Activated B cell treated with CpG ODN at 0.5 μM for 24 hours (primary cell): ENCODE data around the gene ZBED1. TPM values are rescaled to one million over a fixed set of nuclear protein-coding genes. Genes with fewer than 3 reads are reported as not detected.
"Not testable (repeated sequence)": the region's sequence is repeated elsewhere in the genome, so short reads cannot be mapped to it uniquely, and the experiment has no call there.

ENCODE experiments used
- ATAC-seq: fragments of 200-7000 bp; cut with Tn5 transposase; one replicate; pipeline ENCODE4 v1.10.0; 2021; ENCODE audit warnings: low read depth, mild to moderate bottlenecking, moderate library complexity
- CTCF ChIA-PET: fragments of 350-600 bp; sonication (Branson Sonifier 250); formaldehyde crosslinking; loops from one replicate; lab custom pipeline; 2021; ENCODE audit warnings: antibody characterized with exemption; lab: Charles Lee
- POLR2A ChIA-PET: fragments of 350-600 bp; sonication (Branson Sonifier 250); formaldehyde crosslinking; loops from one replicate; lab custom pipeline; 2021; ENCODE audit warnings: antibody characterized with exemption; lab: Charles Lee
- DNase-seq: peaks from one replicate; pipeline ENCODE4 v3.0.0; 2022
- H3K27ac Mint-ChIP-seq: one replicate; pipeline ENCODE4 v1.8.0; 2020; ENCODE audit warnings: mixed read lengths
- H3K27me3 Mint-ChIP-seq: one replicate; pipeline ENCODE4 v1.8.0; 2021; ENCODE audit warnings: mixed read lengths
- H3K36me3 Mint-ChIP-seq: one replicate; pipeline ENCODE4 v1.8.0; 2021; ENCODE audit warnings: low read depth, mixed read lengths
- H3K4me1 Mint-ChIP-seq: one replicate; pipeline ENCODE4 v1.8.0; 2021; ENCODE audit warnings: mixed read lengths
- H3K4me3 Mint-ChIP-seq: one replicate; pipeline ENCODE4 v1.8.0; 2020; ENCODE audit warnings: mild to moderate bottlenecking, mixed read lengths
- H3K9me3 Mint-ChIP-seq: one replicate; pipeline ENCODE4 v1.8.0; 2020; ENCODE audit warnings: mixed read lengths
- intact Hi-C: fragments of 100-400 bp; cut with micrococcal nuclease; formaldehyde crosslinking; loops from one replicate; pipeline ENCODE4 v1.15.1; 2024
- total RNA-seq: library from RNA; stranded (reverse); gene quantifications from 2 replicates; pipeline ENCODE4 v1.2.3, GENCODE V29; 2022
- TF ChIP-seq, protein P1 (sequence below): fragments of 200-600 bp; IDR thresholded peaks from one replicate; pipeline ENCODE4 v1.8.0; 2022; ENCODE audit warnings: antibody characterized with exemption, mild to moderate bottlenecking

Gene ZBED1
- total RNA-seq, 1 donor from 2014 or later: 50.1 TPM

DNA sequence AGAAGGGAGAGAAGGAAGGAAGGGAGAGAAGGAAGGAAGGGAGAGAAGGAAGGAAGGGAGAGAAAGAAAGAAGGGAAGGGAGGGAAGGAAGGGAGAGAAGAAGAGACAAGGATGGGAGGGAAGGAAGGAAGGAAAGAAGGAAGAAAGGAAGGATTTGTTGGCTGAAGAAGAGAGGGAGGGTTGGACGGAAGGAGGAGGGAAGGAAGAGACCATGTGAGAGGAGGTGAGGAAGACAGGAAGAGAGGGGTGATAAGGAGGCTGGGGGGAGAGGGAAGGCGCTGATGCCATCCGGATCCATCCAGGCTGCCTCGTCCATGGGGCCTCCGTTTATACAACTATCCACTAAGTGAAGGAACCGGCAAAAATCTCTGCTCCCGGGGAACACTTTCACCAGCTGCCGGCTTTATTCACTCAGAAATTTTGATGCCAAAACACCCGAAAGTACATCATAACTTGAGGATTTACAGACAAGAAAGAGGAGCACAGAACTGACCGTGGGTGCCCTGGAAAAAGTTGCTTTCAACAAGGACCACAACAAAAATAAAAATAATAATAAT lies 14.9 kb downstream of the ZBED1 start:
- ChIA-PET POLR2A (no interaction called here), CTCF (no interaction called here)
- Mint-ChIP-seq H3K27me3 (no peaks in the 10 kb centered on the region), H3K9me3 (no peaks in the 10 kb centered on the region), H3K4me3 (no peak overlapping the region), H3K27ac (no peak overlapping the region), H3K4me1 (no peaks in the 10 kb centered on the region), H3K36me3 (peaks cover 62% of the 10 kb centered on the region)
- TF ChIP-seq, protein P1, sequence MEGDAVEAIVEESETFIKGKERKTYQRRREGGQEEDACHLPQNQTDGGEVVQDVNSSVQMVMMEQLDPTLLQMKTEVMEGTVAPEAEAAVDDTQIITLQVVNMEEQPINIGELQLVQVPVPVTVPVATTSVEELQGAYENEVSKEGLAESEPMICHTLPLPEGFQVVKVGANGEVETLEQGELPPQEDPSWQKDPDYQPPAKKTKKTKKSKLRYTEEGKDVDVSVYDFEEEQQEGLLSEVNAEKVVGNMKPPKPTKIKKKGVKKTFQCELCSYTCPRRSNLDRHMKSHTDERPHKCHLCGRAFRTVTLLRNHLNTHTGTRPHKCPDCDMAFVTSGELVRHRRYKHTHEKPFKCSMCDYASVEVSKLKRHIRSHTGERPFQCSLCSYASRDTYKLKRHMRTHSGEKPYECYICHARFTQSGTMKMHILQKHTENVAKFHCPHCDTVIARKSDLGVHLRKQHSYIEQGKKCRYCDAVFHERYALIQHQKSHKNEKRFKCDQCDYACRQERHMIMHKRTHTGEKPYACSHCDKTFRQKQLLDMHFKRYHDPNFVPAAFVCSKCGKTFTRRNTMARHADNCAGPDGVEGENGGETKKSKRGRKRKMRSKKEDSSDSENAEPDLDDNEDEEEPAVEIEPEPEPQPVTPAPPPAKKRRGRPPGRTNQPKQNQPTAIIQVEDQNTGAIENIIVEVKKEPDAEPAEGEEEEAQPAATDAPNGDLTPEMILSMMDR: no peak
- DNase-seq (no peak), ATAC-seq (no peak)
- intact Hi-C loops: no loop called here

DNA sequence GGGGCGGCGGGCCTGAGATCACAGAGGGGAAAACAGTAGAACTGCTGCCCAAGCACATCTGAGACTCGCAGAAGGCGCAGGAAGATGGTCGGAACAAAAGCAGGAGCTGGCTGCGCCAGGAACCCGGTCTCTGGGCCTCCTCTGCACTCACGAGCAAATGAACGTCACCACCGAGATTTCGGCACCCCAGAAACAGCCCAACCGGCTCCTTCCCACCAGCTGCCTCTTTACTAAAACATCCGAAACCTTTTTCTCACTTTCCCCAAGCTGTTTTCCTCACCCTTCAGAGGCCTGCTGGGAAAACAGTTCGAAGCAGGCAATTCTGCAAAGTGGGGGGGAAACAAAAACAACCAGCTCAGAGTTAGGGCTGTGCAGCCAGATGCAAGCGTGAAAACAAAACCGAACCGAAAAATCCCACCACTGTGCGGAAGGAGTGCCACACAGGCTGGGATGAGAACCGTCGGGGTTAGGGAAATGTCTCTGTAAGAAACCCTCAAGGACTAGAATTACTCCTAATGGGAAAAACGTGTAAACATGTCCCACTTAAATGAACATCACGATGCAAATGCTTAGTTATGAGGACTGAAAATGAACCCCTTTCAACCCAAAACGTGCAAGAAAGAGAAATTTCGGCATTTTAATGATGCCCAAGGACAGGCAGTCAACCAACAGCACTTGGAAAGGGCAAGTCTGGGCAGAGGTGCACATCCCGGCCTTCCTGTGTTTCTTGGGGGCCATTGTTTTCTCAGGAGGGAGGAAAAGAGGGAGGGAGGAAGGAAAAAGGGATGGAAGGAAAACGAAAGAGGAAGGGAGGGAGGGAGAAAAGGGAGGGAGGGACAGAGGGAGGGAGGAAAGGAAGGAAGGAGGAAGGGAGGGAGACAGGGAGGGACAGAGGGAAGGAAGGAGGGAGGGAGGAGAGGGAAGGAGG lies 15.8 kb downstream of the ZBED1 start:
- Mint-ChIP-seq H3K4me3 (no peak overlapping the region), H3K4me1 (no peaks in the 10 kb centered on the region), H3K36me3 (peaks cover 58% of the 10 kb centered on the region), H3K27me3 (no peaks in the 10 kb centered on the region), H3K27ac (no peak overlapping the region), H3K9me3 (no peaks in the 10 kb centered on the region)
- CTCF ChIA-PET: no interaction called here
- POLR2A ChIA-PET: no interaction called here
- no peak for ATAC-seq
- DNase-seq: no peak
- TF ChIP-seq, protein P1: no peak
- intact Hi-C loops: no loop called here

DNA sequence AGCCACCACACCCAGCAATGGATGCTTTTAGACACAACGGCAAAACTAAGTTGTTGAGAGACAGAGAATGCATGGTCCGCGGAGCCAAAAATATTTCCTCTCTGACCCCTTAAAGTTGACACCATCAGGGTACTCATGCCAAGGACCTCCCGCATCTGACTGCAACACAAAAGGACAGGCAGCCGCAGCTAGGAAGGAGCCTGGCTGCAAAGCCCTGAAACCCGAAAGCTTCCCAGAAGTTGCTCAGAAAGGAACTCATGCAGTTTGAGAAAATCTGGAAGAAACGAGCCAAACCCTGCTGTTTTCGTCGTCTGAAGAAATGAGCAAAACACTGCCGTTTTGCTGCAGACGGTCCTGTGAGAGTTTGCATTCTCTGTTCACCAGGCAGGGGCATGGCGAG lies 16.5 kb downstream of the ZBED1 start:
- ATAC-seq (no peak), DNase-seq (no peak)
- Mint-ChIP-seq H3K9me3 (no peaks in the 10 kb centered on the region), H3K27ac (no peak overlapping the region), H3K27me3 (no peaks in the 10 kb centered on the region), H3K4me1 (no peaks in the 10 kb centered on the region), H3K36me3 (peaks cover 55% of the 10 kb centered on the region), H3K4me3 (no peak overlapping the region)
- POLR2A ChIA-PET: no interaction called here
- TF ChIP-seq, protein P1: no peak
- CTCF ChIA-PET: no interaction called here
- intact Hi-C loops: no loop called here

DNA sequence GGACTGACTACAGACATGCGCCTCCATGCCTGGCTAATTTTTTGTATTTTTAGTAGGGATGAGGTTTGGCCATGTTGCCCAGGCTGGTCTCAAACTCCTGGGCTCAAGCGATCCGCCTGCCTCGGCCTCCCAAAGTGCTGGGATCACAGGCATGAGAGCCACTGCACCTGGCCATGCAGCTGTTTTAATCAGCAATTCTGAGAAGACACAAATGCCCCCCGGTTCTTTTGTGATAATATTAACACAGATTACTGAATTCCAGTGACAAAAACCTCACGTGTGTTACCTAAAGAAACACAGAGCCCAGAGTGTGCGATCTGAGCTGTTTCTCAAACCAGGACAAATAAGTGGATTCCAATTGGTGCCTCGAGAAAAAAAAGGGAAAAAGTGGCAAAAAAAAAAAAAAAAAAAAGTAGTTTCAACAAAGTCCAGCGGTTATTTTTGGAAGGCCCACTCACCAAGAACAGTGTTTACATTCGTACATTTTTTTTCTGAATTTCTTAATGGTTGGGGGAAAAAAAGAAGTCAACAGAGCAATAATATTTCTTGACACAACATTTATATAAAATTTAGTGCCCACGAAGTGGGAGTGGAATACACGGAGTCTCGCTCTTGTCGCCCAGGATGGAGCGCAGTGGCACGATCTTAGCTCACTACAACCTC lies 17.2 kb downstream of the ZBED1 start:
- no peaks in the 10 kb centered on the region for H3K9me3 Mint-ChIP-seq
- POLR2A ChIA-PET: no interaction called here
- no peak overlapping the region for H3K27ac Mint-ChIP-seq
- peaks cover 53% of the 10 kb centered on the region for H3K36me3 Mint-ChIP-seq
- DNase-seq (no peak), ATAC-seq (no peak)
- CTCF ChIA-PET: no interaction called here
- H3K27me3 Mint-ChIP-seq: no peaks in the 10 kb centered on the region
- intact Hi-C loops: no loop called here
- no peaks in the 10 kb centered on the region for H3K4me1 Mint-ChIP-seq
- TF ChIP-seq, protein P1: no peak
- no peak overlapping the region for H3K4me3 Mint-ChIP-seq

DNA sequence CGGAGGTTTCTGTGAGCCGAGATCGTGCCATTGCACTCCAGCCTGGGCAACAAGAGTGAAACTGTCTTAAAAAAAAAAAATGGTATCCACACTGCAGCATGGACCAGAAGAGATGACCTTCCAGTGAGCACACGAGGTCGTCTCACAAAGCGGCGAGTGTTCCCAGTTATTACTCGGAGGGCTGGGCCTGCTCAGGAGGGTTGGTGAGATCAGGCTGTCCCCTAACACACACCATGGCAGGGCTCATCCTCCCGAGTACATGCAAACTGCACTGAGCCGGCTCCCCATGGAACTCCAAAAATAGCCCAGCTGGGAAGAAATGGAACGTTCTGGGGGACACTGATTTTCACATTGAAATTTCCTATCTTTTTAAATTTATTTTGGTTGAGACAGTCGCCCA lies 19.2 kb downstream of the ZBED1 start:
- H3K36me3 Mint-ChIP-seq: peaks cover 35% of the 10 kb centered on the region
- POLR2A ChIA-PET, ATAC-seq, H3K4me1 Mint-ChIP-seq, DNase-seq, intact Hi-C loops, H3K9me3 Mint-ChIP-seq, H3K4me3 Mint-ChIP-seq, H3K27me3 Mint-ChIP-seq, CTCF ChIA-PET, H3K27ac Mint-ChIP-seq: not testable (repeated sequence)

DNA sequence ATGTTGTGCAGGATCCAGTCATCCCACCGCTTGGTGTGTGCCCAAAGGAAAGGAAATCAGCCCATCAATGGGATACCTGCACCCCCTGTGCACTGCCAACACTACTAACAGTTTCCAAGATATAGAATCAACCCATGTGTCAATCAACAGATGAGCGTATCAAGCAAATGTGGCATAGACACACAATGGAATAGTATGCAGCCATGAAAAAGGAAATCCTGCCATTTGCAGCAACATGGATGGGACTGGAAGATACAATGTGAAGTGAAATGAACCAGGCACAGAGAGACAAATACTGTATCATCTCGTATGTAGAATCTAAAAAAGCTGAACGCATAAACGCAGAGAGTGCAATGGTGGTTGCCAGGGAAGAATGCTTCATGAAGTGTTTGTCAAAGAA lies 20.8 kb downstream of the ZBED1 start:
- DNase-seq, intact Hi-C loops, POLR2A ChIA-PET, H3K27me3 Mint-ChIP-seq, H3K27ac Mint-ChIP-seq, CTCF ChIA-PET, H3K4me1 Mint-ChIP-seq, H3K4me3 Mint-ChIP-seq, ATAC-seq, H3K9me3 Mint-ChIP-seq: not testable (repeated sequence)
- H3K36me3 Mint-ChIP-seq: peaks cover 27% of the 10 kb centered on the region
